ENCODE data around the gene CEP78. TPM values are rescaled to one million over a fixed set of nuclear protein-coding genes. Genes with fewer than 3 reads are reported as not detected.

Gene CEP78
- total RNA-seq, 1 donor from 2014 or later = 14.8 TPM

GRCh38 chr9:78314953-78315870 lies 79.3 kb downstream of the CEP78 start:
- no peak for DNase-seq (ENCODE audit: low read depth)
- H3K27me3 ChIP-seq (ENCODE audit: control insufficient read depth, insufficient read depth, low read length) = no peaks in the 10 kb centered on the region
- H3K4me3 ChIP-seq (ENCODE audit: low read depth, low read length) = no peak overlapping the region
- H3K36me3 ChIP-seq (ENCODE audit: control insufficient read depth, insufficient read depth, low read length) = peaks cover 1% of the 10 kb centered on the region
- TF ChIP-seq CTCF (IDR thresholded peaks at IDR 0.05; ENCODE audit: insufficient read depth, low read length, poor library complexity, severe bottlenecking) = no peak

- TF ChIP-seq CTCF (IDR thresholded peaks at IDR 0.05; ENCODE audit: insufficient read depth, low read length, poor library complexity, severe bottlenecking) = no peak
- H3K27me3 ChIP-seq (ENCODE audit: control insufficient read depth, insufficient read depth, low read length) = no peaks in the 10 kb centered on the region
- no peak overlapping the region for H3K4me3 ChIP-seq (ENCODE audit: low read depth, low read length)
- H3K36me3 ChIP-seq (ENCODE audit: control insufficient read depth, insufficient read depth, low read length) = peaks cover 1% of the 10 kb centered on the region
- DNase-seq (ENCODE audit: low read depth) = no peak
Observed at GRCh38 chr9:78316166-78316892, 80.5 kb downstream of the CEP78 start.

GRCh38 chr9:78319197-78320029 lies 83.5 kb downstream of the CEP78 start:
- Histone ChIP-seq H3K36me3 (ENCODE audit: control insufficient read depth, insufficient read depth, low read length) (peaks cover 2% of the 10 kb centered on the region), H3K4me3 (ENCODE audit: low read depth, low read length) (no peak overlapping the region), H3K27me3 (ENCODE audit: control insufficient read depth, insufficient read depth, low read length) (no peaks in the 10 kb centered on the region)
- TF ChIP-seq CTCF (IDR thresholded peaks at IDR 0.05; ENCODE audit: insufficient read depth, low read length, poor library complexity, severe bottlenecking) = no peak
- DNase-seq (ENCODE audit: low read depth) = no peak

GRCh38 chr9:78320030-78320693 lies 84.3 kb downstream of the CEP78 start:
- Histone ChIP-seq H3K36me3 (ENCODE audit: control insufficient read depth, insufficient read depth, low read length) (peaks cover 2% of the 10 kb centered on the region), H3K4me3 (ENCODE audit: low read depth, low read length) (no peak overlapping the region), H3K27me3 (ENCODE audit: control insufficient read depth, insufficient read depth, low read length) (no peaks in the 10 kb centered on the region)
- no peak for DNase-seq (ENCODE audit: low read depth)
- no peak for TF ChIP-seq CTCF (IDR thresholded peaks at IDR 0.05; ENCODE audit: insufficient read depth, low read length, poor library complexity, severe bottlenecking)

GRCh38 chr9:78320875-78321496 lies 85.1 kb downstream of the CEP78 start:
- no peak for DNase-seq (ENCODE audit: low read depth)
- H3K36me3 ChIP-seq (ENCODE audit: control insufficient read depth, insufficient read depth, low read length) = peaks cover 2% of the 10 kb centered on the region
- no peak overlapping the region for H3K4me3 ChIP-seq (ENCODE audit: low read depth, low read length)
- TF ChIP-seq CTCF (IDR thresholded peaks at IDR 0.05; ENCODE audit: insufficient read depth, low read length, poor library complexity, severe bottlenecking) = no peak
- H3K27me3 ChIP-seq (ENCODE audit: control insufficient read depth, insufficient read depth, low read length) = no peaks in the 10 kb centered on the region
